Loucy (cell line): ENCODE data around the gene SSBP2.

Source experiments
- H2AFZ ChIP-seq: fragments of 200-600 bp; sonication (generic); 2 replicates; pipeline ENCODE4 v1.6.0; 2016; ENCODE audit warnings: antibody characterized with exemption, mild to moderate bottlenecking, low read length, moderate library complexity
- H3F3A ChIP-seq: fragments of 200-600 bp; 2 replicates; pipeline ENCODE4 v1.6.0; 2016; ENCODE audit warnings: antibody characterized with exemption, low read depth, mild to moderate bottlenecking
- H3K27me3 ChIP-seq: fragments of 200-600 bp; sonication (generic); 2 replicates; pipeline ENCODE4 v1.6.1; 2014; ENCODE audit warnings: low read length, mild to moderate bottlenecking; ENCODE audit not compliant: insufficient read depth, poor library complexity, severe bottlenecking
- H3K36me3 ChIP-seq: fragments of 200-600 bp; sonication (generic); 2 replicates; pipeline ENCODE4 v1.6.1; 2016; ENCODE audit warnings: low read length; ENCODE audit not compliant: insufficient read depth
- H3K4me1 ChIP-seq: fragments of 200-600 bp; sonication (generic); 2 replicates; pipeline ENCODE4 v1.5.1; 2014; ENCODE audit warnings: low read length, mild to moderate bottlenecking; ENCODE audit not compliant: insufficient read depth, poor library complexity, severe bottlenecking
- H3K4me2 ChIP-seq: fragments of 200-600 bp; sonication (generic); 2 replicates; pipeline ENCODE4 v1.6.0; 2014; ENCODE audit warnings: antibody characterized with exemption, low read length, low read depth, mild to moderate bottlenecking; ENCODE audit not compliant: poor library complexity, severe bottlenecking
- H3K4me3 ChIP-seq: fragments of 200-600 bp; sonication (generic); 2 replicates; pipeline ENCODE4 v1.5.1; 2014; ENCODE audit warnings: low read length, mild to moderate bottlenecking, mixed read lengths; ENCODE audit not compliant: poor library complexity, severe bottlenecking
- H3K79me2 ChIP-seq: fragments of 200-600 bp; sonication (generic); 2 replicates; pipeline ENCODE4 v1.6.1; 2014; ENCODE audit warnings: low read length; ENCODE audit not compliant: insufficient read depth
- H3K9ac ChIP-seq: fragments of 200-600 bp; sonication (generic); 2 replicates; pipeline ENCODE4 v1.6.0; 2014; ENCODE audit warnings: mild to moderate bottlenecking, low read depth, low read length, moderate library complexity; ENCODE audit not compliant: poor library complexity, severe bottlenecking
- H3K9me2 ChIP-seq: fragments of 200-600 bp; sonication (generic); replicated peaks from 2 replicates; pipeline ENCODE4 v1.6.1; 2016; ENCODE audit warnings: low read depth, low read length, mixed read lengths
- H3K9me3 ChIP-seq: fragments of 200-600 bp; sonication (generic); 2 replicates; pipeline ENCODE4 v1.6.1; 2014; ENCODE audit warnings: mild to moderate bottlenecking, antibody characterized with exemption, low read length, low read depth; ENCODE audit not compliant: insufficient read depth
- H4K20me1 ChIP-seq: fragments of 200-600 bp; sonication (generic); 2 replicates; pipeline ENCODE4 v1.6.0; 2014; ENCODE audit warnings: antibody characterized with exemption, low read length, mild to moderate bottlenecking; ENCODE audit not compliant: insufficient read depth, poor library complexity, severe bottlenecking
- EZH2phosphoT487 ChIP-seq: fragments of 200-600 bp; IDR thresholded peaks from 2 replicates; pipeline ENCODE4 v1.6.1; 2018; ENCODE audit warnings: antibody characterized with exemption, mild to moderate bottlenecking, moderate library complexity, borderline replicate concordance
- TF ChIP-seq, protein P1 (sequence below): fragments of 200-600 bp; sonication (generic); conservative IDR thresholded peaks from 2 replicates; pipeline ENCODE4 v1.5.1; 2014; ENCODE audit warnings: mild to moderate bottlenecking, antibody characterized with exemption, low read length

SSBP2 gene

DNA sequence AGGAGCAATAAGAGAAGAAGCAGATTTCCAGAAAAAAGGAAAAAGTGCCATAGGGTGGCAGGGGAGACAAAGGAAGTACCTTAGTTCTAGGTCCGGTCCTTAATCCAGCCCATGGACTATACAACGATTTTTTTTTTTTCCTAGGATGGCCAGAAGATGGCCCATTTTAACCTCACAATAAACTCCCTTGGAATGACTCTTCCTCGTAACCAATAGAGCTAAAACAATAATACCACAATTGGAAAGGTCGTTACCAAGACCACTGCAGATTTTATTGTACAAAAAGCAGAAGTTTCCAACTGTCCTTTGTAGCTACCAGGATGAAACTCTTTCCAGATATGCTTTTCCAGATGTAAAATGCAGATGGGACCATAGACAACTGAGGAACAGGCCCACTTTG, 34.4 kb upstream of the SSBP2 start:
- TF ChIP-seq, protein P1, sequence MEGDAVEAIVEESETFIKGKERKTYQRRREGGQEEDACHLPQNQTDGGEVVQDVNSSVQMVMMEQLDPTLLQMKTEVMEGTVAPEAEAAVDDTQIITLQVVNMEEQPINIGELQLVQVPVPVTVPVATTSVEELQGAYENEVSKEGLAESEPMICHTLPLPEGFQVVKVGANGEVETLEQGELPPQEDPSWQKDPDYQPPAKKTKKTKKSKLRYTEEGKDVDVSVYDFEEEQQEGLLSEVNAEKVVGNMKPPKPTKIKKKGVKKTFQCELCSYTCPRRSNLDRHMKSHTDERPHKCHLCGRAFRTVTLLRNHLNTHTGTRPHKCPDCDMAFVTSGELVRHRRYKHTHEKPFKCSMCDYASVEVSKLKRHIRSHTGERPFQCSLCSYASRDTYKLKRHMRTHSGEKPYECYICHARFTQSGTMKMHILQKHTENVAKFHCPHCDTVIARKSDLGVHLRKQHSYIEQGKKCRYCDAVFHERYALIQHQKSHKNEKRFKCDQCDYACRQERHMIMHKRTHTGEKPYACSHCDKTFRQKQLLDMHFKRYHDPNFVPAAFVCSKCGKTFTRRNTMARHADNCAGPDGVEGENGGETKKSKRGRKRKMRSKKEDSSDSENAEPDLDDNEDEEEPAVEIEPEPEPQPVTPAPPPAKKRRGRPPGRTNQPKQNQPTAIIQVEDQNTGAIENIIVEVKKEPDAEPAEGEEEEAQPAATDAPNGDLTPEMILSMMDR, result no peak; the same call in 1 of the 2 replicates
- TF ChIP-seq EZH2phosphoT487, result no peak
- Histone ChIP-seq H3K36me3 (no peaks in the 10 kb centered on the region), H3K4me1 (peaks cover 23% of the 10 kb centered on the region), H4K20me1 (no peaks in the 10 kb centered on the region), H3K9me3 (no peaks in the 10 kb centered on the region), H3K9me2 (no peaks in the 10 kb centered on the region), H3K4me3 (no peak overlapping the region), H3K4me2 (no peak overlapping the region), H3F3A (no peaks in the 10 kb centered on the region), H2AFZ (no peak overlapping the region), H3K27me3 (no peaks in the 10 kb centered on the region), H3K9ac (no peak overlapping the region), H3K79me2 (no peaks in the 10 kb centered on the region)

DNA sequence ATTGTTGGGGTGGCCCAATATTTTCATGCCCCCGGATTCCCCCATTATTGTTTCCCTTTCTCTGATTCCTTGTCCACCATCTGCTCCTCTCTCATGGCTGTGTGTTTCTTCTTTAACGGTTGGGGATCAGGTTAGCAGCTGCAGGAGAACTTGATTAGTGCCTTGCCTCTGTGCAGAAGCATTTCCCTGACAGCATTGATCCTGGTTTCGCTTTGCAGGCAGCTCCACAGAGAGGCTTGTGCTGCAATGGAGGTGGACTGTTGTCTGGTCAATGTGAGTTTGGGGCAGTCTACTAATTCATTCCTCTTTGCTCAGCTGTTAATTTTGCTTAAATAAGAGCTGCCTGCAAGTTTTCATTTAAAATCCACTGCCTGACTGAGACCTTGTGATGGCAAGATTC, 32.5 kb upstream of the SSBP2 start:
- H3F3A ChIP-seq, result no peaks in the 10 kb centered on the region
- no peak overlapping the region for H3K4me3 ChIP-seq
- H3K9me2 ChIP-seq, result no peaks in the 10 kb centered on the region
- H3K79me2 ChIP-seq, result no peaks in the 10 kb centered on the region
- no peaks in the 10 kb centered on the region for H4K20me1 ChIP-seq
- peaks cover 38% of the 10 kb centered on the region for H3K4me1 ChIP-seq
- H3K4me2 ChIP-seq, result peak overlapping the region; percentile 24
- H3K36me3 ChIP-seq, result no peaks in the 10 kb centered on the region
- H2AFZ ChIP-seq, result peak overlapping the region; percentile 52; the same call in 1 of the 2 replicates
- TF ChIP-seq EZH2phosphoT487, result no peak
- TF ChIP-seq, protein P1, result no peak
- H3K9ac ChIP-seq, result peak overlapping the region; percentile 15
- no peaks in the 10 kb centered on the region for H3K9me3 ChIP-seq
- no peaks in the 10 kb centered on the region for H3K27me3 ChIP-seq

DNA sequence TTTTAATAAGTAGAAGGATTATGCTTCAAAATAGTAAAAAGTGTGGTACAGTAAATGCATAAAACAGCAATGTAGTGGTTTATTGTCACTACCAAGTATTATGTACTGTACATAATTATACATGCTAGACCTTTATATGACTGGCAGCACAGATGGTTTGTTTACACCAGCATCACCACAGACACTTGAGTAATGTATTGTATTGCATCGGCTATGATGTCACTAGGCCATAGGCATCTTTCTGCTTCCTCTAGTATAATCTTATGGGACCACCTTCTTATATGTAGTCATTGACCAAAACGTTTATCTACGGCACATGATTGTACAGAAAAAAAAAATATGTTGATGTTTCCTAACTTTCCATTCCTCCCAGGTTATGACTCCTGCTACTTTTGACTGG, 31.9 kb upstream of the SSBP2 start:
- no peaks in the 10 kb centered on the region for H3K9me3 ChIP-seq
- H3K36me3 ChIP-seq, result no peaks in the 10 kb centered on the region
- H3K79me2 ChIP-seq, result no peaks in the 10 kb centered on the region
- TF ChIP-seq, protein P1, result no peak
- H3K9me2 ChIP-seq, result no peaks in the 10 kb centered on the region
- H3K4me1 ChIP-seq, result peaks cover 37% of the 10 kb centered on the region
- H2AFZ ChIP-seq, result 0 out of 2 replicates have a peak overlapping the region, but pooled peaks have one; percentile 52
- H3K4me3 ChIP-seq, result no peak overlapping the region
- H4K20me1 ChIP-seq, result no peaks in the 10 kb centered on the region
- H3F3A ChIP-seq, result no peaks in the 10 kb centered on the region
- H3K27me3 ChIP-seq, result no peaks in the 10 kb centered on the region
- peak overlapping the region; percentile 15 for H3K9ac ChIP-seq
- no peak overlapping the region for H3K4me2 ChIP-seq
